HG03064 (cell line): Measurements from ENCODE around the gene TMEM109.
A peak's percentile ranks its signal among the peaks of the same experiment; 100 is the strongest.

ENCODE experiments used
- ATAC-seq: cut with Tn5 transposase; IDR thresholded peaks from one replicate; pipeline ENCODE4 v1.9.1; 2021; ENCODE audit warnings: low read depth; ENCODE audit not compliant: unreplicated experiment

Gene TMEM109

GRCh38 chr11:60878245-60879101 lies 35.5 kb upstream of the TMEM109 start:
- no peak for ATAC-seq

- no peak for ATAC-seq
Measured at GRCh38 chr11:60879104-60879503, 34.9 kb upstream of the TMEM109 start.

- ATAC-seq: no peak
Measured at GRCh38 chr11:60879971-60880588, 33.9 kb upstream of the TMEM109 start.

- ATAC-seq: no peak
Measured at GRCh38 chr11:60880643-60881282, 33.2 kb upstream of the TMEM109 start.

- no peak for ATAC-seq
Measured at GRCh38 chr11:60887556-60887955, 26.4 kb upstream of the TMEM109 start.

GRCh38 chr11:60889869-60890311 lies 24.1 kb upstream of the TMEM109 start:
- ATAC-seq: no peak

- ATAC-seq: no peak
Measured at GRCh38 chr11:60890696-60891095, 23.3 kb upstream of the TMEM109 start.

GRCh38 chr11:60891103-60891741 lies 22.7 kb upstream of the TMEM109 start:
- ATAC-seq: no peak

- ATAC-seq: no peak
Measured at GRCh38 chr11:60895687-60896086, 18.3 kb upstream of the TMEM109 start.

GRCh38 chr11:60897496-60897895 lies 16.5 kb upstream of the TMEM109 start:
- no peak for ATAC-seq

- no peak for ATAC-seq
Measured at GRCh38 chr11:60899046-60899936, 14.7 kb upstream of the TMEM109 start.

GRCh38 chr11:60899977-60900376 lies 14.0 kb upstream of the TMEM109 start:
- no peak for ATAC-seq

- ATAC-seq: no peak
Measured at GRCh38 chr11:60900673-60901404, 13.1 kb upstream of the TMEM109 start.

GRCh38 chr11:60902625-60903024 lies 11.3 kb upstream of the TMEM109 start:
- ATAC-seq: no peak

- ATAC-seq: no peak
Measured at GRCh38 chr11:60905047-60905446, 8.9 kb upstream of the TMEM109 start.

GRCh38 chr11:60905551-60906113 lies 8.3 kb upstream of the TMEM109 start:
- ATAC-seq: no peak

GRCh38 chr11:60906132-60906972 lies 7.6 kb upstream of the TMEM109 start, which contains the start of gene PRPF19:
Gene PRPF19 (minus strand): TSS chr11:60906585. CDS start chr11:60906382, 203 bp downstream.
- ATAC-seq: peak; percentile 66

GRCh38 chr11:60908803-60909202 lies 5.2 kb upstream of the TMEM109 start:
- no peak for ATAC-seq
